HepG2 (cell line): ENCODE results near the gene UBE2M. TPM values are rescaled to one million over a fixed set of nuclear protein-coding genes. Genes with fewer than 3 reads are reported as not detected.

Experiments used
- ATAC-seq: fragments of 200-7000 bp; cut with Tn5 transposase; 3 replicates; pipeline ENCODE4 v1.9.1; 2020; ENCODE audit warnings: mild to moderate bottlenecking, moderate library complexity
- BruUV-seq: library from RNA; stranded (reverse); fragments of 400-500 nt; replicated peaks from 2 replicates; lab custom pipeline; 2021; lab: Mats Ljungman, UMichigan
- CTCF ChIA-PET: fragments of 300-600 bp; formaldehyde crosslinking; extraction: SDS; loops from one replicate; lab custom pipeline; 2021; ENCODE audit warnings: low total read pairs, inconsistent platforms, low intra/inter-chr PET ratio; lab: Yijun Ruan, JAX
- POLR2A ChIA-PET: fragments of 350-600 bp; sonication (Branson Sonifier 250); formaldehyde crosslinking; loops from one replicate; lab custom pipeline; 2020; ENCODE audit warnings: antibody characterized with exemption, inconsistent platforms; lab: Yijun Ruan, JAX
- DNase-seq: peaks from one replicate; pipeline ENCODE4 v3.0.0-alpha.2; 2015; ENCODE audit warnings: low spot score
- FAIRE-seq: peaks from 3 replicates; lab custom pipeline; 2011; peaks lifted over from hg19 to GRCh38; lab: Jason Lieb, UNC
- H2AFZ ChIP-seq: one replicate; pipeline ENCODE4 v1.6.1; 2011; ENCODE audit warnings: low read length, inconsistent platforms
- H3K27ac ChIP-seq: fragments of 300-600 bp; 3 replicates; pipeline ENCODE4 v1.8.0; 2011; ENCODE audit warnings: mixed run types, mild to moderate bottlenecking, mixed read lengths, low read length, inconsistent platforms; ENCODE audit not compliant: insufficient read depth; ENCODE audit errors: extremely low read length
- H3K27me3 ChIP-seq, 2 experiments: fragments of 200-600 bp in 1 of 2; 2 replicates in 1 of 2; 3 replicates in 1 of 2; pipeline versions ENCODE4 v1.6.0 to v1.8.0; 2011; ENCODE audit warnings: low read length in 2 of 2, mild to moderate bottlenecking in 2 of 2, moderate library complexity in 2 of 2, inconsistent platforms in 1 of 2; ENCODE audit not compliant: insufficient read depth in 2 of 2, control insufficient read depth in 1 of 2
- H3K36me3 ChIP-seq, 2 experiments: fragments of 200-600 bp in 1 of 2; replicated peaks in 1 of 2; 2 replicates in 1 of 2; 3 replicates in 1 of 2; pipeline versions ENCODE4 v1.5.1 to v1.8.0; 2011; ENCODE audit warnings: low read length in 2 of 2, inconsistent platforms in 1 of 2; ENCODE audit not compliant: insufficient read depth in 2 of 2, control insufficient read depth in 1 of 2
- H3K4me1 ChIP-seq: 2 replicates; pipeline ENCODE4 v1.5.1; 2012; ENCODE audit warnings: low read length, inconsistent platforms; ENCODE audit not compliant: insufficient read depth
- H3K4me2 ChIP-seq: 2 replicates; pipeline ENCODE4 v1.6.0; 2011; ENCODE audit warnings: low read depth, low read length, inconsistent platforms
- H3K4me3 ChIP-seq, 3 experiments: fragments of 200-600 bp in 1 of 3; sonication (generic), shearing (Covaris generic) in 1 of 3; replicated peaks in 1 of 3; 2 replicates each; pipeline ENCODE4 v1.5.1; 2011 to 2016; ENCODE audit warnings: low read length in 3 of 3, inconsistent platforms in 2 of 3, low read depth in 2 of 3, mild to moderate bottlenecking in 2 of 3, control low read depth in 1 of 3, mixed read lengths in 1 of 3; ENCODE audit not compliant: insufficient read depth in 1 of 3
- H3K79me2 ChIP-seq: one replicate; pipeline ENCODE4 v1.6.1; 2011; ENCODE audit warnings: low read length, inconsistent platforms; ENCODE audit not compliant: insufficient read depth
- H3K9ac ChIP-seq: 2 replicates; pipeline ENCODE4 v1.6.0; 2011; ENCODE audit warnings: mild to moderate bottlenecking, low read depth, low read length, inconsistent platforms; ENCODE audit not compliant: insufficient read depth
- H3K9me3 ChIP-seq: 2 replicates; pipeline ENCODE4 v1.5.1; 2012; ENCODE audit warnings: mild to moderate bottlenecking, low read length
- H4K20me1 ChIP-seq: 2 replicates; pipeline ENCODE4 v1.6.0; 2011; ENCODE audit warnings: inconsistent platforms, mild to moderate bottlenecking, low read length, moderate library complexity; ENCODE audit not compliant: insufficient read depth
- AGO1 ChIP-seq: fragments of 200-400 bp; formaldehyde crosslinking; IDR thresholded peaks from 2 replicates; pipeline ENCODE4 v1.6.1; 2017; ENCODE audit warnings: mild to moderate bottlenecking, low read depth, low read length, moderate library complexity; ENCODE audit not compliant: poor library complexity, severe bottlenecking
- AGO2 ChIP-seq: fragments of 200-400 bp; formaldehyde crosslinking; optimal IDR thresholded peaks from 2 replicates; pipeline ENCODE3; 2017; ENCODE audit warnings: mild to moderate bottlenecking, low read depth, low read length, moderate library complexity
- CCDC6 ChIP-seq: sonication (generic); formaldehyde crosslinking; IDR thresholded peaks from 2 replicates; pipeline ENCODE4 v1.8.1; 2022; ENCODE audit warnings: mild to moderate bottlenecking, missing genetic modification reagents, moderate library complexity
- IKZF1 ChIP-seq: fragments of 450-650 bp; IDR thresholded peaks from 2 replicates; pipeline ENCODE4 v1.7.1; 2016
- NFIC ChIP-seq: IDR thresholded peaks from 2 replicates; pipeline ENCODE4 v1.6.1; 2012; ENCODE audit warnings: mild to moderate bottlenecking, low read length, inconsistent platforms
- RBFOX2 ChIP-seq: fragments of 200-400 bp; formaldehyde crosslinking; IDR thresholded peaks from 2 replicates; pipeline ENCODE4 v1.6.1; 2017; ENCODE audit warnings: low read depth, mild to moderate bottlenecking, low read length
- SSRP1 ChIP-seq: IDR thresholded peaks from 2 replicates; pipeline ENCODE4 v1.6.1; 2016; ENCODE audit warnings: control low read depth
- ZMAT3 ChIP-seq: sonication (generic); formaldehyde crosslinking; conservative IDR thresholded peaks from 2 replicates; pipeline ENCODE4 v1.7.0; 2021; ENCODE audit warnings: missing genetic modification reagents
- ZNF7 ChIP-seq: IDR thresholded peaks from 2 replicates; pipeline ENCODE4 v1.6.1; 2016; ENCODE audit warnings: missing biosample characterization, missing genetic modification reagents
- WGBS: methylation state at CpG from one replicate; pipeline ENCODE4 v1.1.6; 2017; ENCODE audit warnings: low lambda C conversion rate; 5-methylcytosine and 5-hydroxymethylcytosine counted together
- in situ Hi-C: cut with HindIII; loops from 2 replicates; pipeline ENCODE4 v1.10.0; 2017; ENCODE audit warnings: low pct_unique_long_range_greater_than_20kb; ENCODE audit not compliant: extremely low pct_ligation_motif_present
- intact Hi-C: fragments of 100-400 bp; cut with micrococcal nuclease; formaldehyde crosslinking; loops from one replicate; pipeline ENCODE4 v1.10.0; 2022; ENCODE audit not compliant: unreplicated experiment
- polyA plus RNA-seq, 8 experiments: library from polyadenylated mRNA; depleted of rRNA in 3 of 8; stranded (reverse) in 7 of 8; unstranded in 1 of 8; fragments of >200 nt; fragmentation: Illumina TruSeq in 4 of 8; extraction: Trizol in 4 of 8; gene quantifications; 2 replicates each; pipeline versions ENCODE4 v1.2.1 to v1.2.3, GENCODE V29; 2011 to 2016; ENCODE audit warnings: low read depth in 4 of 8, missing spikeins in 1 of 8, mixed read lengths in 1 of 8; ENCODE audit not compliant: insufficient read depth in 1 of 8
- total RNA-seq, 5 experiments: library from RNA; depleted of rRNA; stranded (reverse); fragments of >200 nt; fragmentation: Illumina TruSeq; extraction: Trizol; gene quantifications; 2 replicates each; pipeline ENCODE4 v1.2.3, GENCODE V29; 2016; ENCODE audit warnings: low read depth in 1 of 5
- TF ChIP-seq, protein P1 (sequence below): sonication (generic); formaldehyde crosslinking; IDR thresholded peaks from 2 replicates; pipeline ENCODE4 v1.5.0; 2020; ENCODE audit warnings: mild to moderate bottlenecking, missing genetic modification reagents, borderline replicate concordance
- TF ChIP-seq, protein P2 (sequence below): sonication (generic); formaldehyde crosslinking; IDR thresholded peaks from 2 replicates; pipeline ENCODE4 v1.5.1; 2020; ENCODE audit warnings: mild to moderate bottlenecking, missing genetic modification reagents, borderline replicate concordance

The UBE2M gene
- total and polyA plus RNA-seq, 2 of the 13 experiments (the other 11 are each of a cell fraction or from before 2014, with no cell fraction given): 36.2 to 50.3 TPM

DNA sequence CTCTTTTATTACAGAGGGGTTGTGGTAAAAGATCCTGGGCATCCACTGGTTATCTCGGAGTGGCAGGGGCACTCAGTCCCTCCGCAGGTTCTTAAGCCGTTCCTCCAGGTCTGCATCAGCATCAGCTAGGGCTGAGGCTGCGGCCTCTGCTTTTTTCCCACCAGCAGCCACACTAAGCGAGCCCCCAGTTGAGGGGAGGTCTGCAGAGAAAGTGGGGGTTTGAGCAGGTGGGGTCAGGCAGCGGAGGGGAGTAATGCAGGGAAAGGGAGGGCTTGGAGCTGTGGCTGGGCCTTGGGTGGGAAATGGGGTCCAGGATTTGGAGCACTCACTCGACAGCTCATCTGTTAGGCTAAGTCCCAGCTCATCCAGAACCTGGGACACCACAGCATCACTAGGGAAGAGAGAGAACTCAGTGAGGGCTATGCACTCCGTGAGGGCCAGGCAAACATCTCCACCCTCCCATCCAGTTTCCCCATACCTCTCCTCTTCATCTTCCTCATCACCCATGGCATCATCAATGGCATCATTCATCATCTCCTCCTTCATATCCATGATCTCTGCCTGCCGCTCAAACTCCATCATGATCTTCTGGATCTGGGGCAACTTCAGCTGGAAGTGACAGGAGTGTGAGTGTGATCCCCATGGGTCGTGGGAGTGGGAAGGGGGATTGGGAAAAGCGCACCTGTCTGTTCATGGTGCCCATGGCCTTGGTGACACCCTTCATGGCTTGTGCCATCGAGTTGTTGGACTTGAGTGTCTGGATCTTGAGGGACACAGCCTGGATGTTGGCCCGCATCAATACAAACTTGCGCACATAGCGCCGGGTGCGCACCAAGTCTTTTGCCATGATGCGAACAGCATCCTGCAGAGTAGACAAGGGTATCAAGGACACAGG lies 6.6 kb downstream of the UBE2M start:
- H3K79me2 ChIP-seq: peaks cover 26% of the 10 kb centered on the region
- no peak for TF ChIP-seq NFIC
- TF ChIP-seq, protein P1, sequence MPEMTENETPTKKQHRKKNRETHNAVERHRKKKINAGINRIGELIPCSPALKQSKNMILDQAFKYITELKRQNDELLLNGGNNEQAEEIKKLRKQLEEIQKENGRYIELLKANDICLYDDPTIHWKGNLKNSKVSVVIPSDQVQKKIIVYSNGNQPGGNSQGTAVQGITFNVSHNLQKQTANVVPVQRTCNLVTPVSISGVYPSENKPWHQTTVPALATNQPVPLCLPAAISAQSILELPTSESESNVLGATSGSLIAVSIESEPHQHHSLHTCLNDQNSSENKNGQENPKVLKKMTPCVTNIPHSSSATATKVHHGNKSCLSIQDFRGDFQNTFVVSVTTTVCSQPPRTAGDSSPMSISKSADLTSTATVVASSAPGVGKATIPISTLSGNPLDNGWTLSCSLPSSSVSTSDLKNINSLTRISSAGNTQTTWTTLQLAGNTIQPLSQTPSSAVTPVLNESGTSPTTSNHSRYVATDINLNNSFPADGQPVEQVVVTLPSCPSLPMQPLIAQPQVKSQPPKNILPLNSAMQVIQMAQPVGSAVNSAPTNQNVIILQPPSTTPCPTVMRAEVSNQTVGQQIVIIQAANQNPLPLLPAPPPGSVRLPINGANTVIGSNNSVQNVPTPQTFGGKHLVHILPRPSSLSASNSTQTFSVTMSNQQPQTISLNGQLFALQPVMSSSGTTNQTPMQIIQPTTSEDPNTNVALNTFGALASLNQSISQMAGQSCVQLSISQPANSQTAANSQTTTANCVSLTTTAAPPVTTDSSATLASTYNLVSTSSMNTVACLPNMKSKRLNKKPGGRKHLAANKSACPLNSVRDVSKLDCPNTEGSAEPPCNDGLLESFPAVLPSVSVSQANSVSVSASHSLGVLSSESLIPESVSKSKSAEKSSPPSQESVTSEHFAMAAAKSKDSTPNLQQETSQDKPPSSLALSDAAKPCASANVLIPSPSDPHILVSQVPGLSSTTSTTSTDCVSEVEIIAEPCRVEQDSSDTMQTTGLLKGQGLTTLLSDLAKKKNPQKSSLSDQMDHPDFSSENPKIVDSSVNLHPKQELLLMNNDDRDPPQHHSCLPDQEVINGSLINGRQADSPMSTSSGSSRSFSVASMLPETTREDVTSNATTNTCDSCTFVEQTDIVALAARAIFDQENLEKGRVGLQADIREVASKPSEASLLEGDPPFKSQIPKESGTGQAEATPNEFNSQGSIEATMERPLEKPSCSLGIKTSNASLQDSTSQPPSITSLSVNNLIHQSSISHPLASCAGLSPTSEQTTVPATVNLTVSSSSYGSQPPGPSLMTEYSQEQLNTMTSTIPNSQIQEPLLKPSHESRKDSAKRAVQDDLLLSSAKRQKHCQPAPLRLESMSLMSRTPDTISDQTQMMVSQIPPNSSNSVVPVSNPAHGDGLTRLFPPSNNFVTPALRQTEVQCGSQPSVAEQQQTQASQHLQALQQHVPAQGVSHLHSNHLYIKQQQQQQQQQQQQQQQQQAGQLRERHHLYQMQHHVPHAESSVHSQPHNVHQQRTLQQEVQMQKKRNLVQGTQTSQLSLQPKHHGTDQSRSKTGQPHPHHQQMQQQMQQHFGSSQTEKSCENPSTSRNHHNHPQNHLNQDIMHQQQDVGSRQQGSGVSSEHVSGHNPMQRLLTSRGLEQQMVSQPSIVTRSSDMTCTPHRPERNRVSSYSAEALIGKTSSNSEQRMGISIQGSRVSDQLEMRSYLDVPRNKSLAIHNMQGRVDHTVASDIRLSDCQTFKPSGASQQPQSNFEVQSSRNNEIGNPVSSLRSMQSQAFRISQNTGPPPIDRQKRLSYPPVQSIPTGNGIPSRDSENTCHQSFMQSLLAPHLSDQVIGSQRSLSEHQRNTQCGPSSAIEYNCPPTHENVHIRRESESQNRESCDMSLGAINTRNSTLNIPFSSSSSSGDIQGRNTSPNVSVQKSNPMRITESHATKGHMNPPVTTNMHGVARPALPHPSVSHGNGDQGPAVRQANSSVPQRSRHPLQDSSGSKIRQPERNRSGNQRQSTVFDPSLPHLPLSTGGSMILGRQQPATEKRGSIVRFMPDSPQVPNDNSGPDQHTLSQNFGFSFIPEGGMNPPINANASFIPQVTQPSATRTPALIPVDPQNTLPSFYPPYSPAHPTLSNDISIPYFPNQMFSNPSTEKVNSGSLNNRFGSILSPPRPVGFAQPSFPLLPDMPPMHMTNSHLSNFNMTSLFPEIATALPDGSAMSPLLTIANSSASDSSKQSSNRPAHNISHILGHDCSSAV (CRISPR knock-in tag): no peak
- 0 out of 2 replicates have a peak, but pooled peaks have one; percentile 32 for TF ChIP-seq RBFOX2
- no peak for TF ChIP-seq ZMAT3 (CRISPR knock-in tag)
- TF ChIP-seq, protein P2, sequence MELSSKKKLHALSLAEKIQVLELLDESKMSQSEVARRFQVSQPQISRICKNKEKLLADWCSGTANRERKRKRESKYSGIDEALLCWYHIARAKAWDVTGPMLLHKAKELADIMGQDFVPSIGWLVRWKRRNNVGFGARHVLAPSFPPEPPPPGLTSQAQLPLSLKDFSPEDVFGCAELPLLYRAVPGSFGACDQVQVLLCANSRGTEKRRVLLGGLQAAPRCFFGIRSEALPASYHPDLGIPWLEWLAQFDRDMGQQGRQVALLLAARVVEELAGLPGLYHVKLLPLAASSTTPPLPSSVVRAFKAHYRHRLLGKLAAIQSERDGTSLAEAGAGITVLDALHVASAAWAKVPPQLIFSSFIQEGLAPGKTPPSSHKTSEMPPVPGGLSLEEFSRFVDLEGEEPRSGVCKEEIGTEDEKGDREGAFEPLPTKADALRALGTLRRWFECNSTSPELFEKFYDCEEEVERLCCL (CRISPR knock-in tag): no peak
- TF ChIP-seq ZNF7 (CRISPR knock-in tag): no peak
- TF ChIP-seq CCDC6: no peak
- peak; percentile 92 for TF ChIP-seq AGO2
- no peak for TF ChIP-seq IKZF1
- peak; percentile 45 for TF ChIP-seq AGO1
- no peak for TF ChIP-seq SSRP1

More for the DNA sequence above, 6.6 kb downstream of the UBE2M start:
- Histone ChIP-seq H3K36me3 (peaks cover 41 to 65% of the 10 kb centered on the region in 2 experiments), H3K27me3 (no peaks in the 10 kb centered on the region), H3K4me1 (peaks cover 34% of the 10 kb centered on the region), H3K9me3 (no peaks in the 10 kb centered on the region), H3K9ac (no peak overlapping the region), H4K20me1 (peaks cover 29% of the 10 kb centered on the region), H3K4me2 (no peak overlapping the region), H2AFZ (no peak overlapping the region), H3K27ac (no peak overlapping the region), H3K4me3 (no peak overlapping the region)
- intact Hi-C loops (no loop called here), in situ Hi-C loops (no loop called here)
- POLR2A ChIA-PET: interaction anchor here (1.1 to 2.5 kb wide), 3 partner anchors 8 to 32 kb away, joined by 4 to 8 read pairs (median 5); partner anchors contain the start of gene ZBTB45
- ATAC-seq (no peak; the same call in 2 of the 3 replicates), DNase-seq (no peak), FAIRE-seq (no peak)
- 98% methylated on average over 12 of the region's 18 CpGs for WGBS
- BruUV-seq: TSS peak; percentile 11
- CTCF ChIA-PET: no interaction called here
